NCI-H187 (cell line): Measurements from ENCODE around the gene C14orf119.

Experiments used
- DNase-seq, 2 experiments: peaks; one replicate each; lab custom pipeline; 2025; lab: John Stamatoyannopoulos, UW

C14orf119 gene

GRCh38 chr14:23149745-23150144 is 54.4 kb downstream of the C14orf119 start:
- DNase-seq: no peak
